ENCODE data around the gene EPHB1.
"Not testable (repeated sequence)": the region's sequence is repeated elsewhere in the genome, so short reads cannot be mapped to it uniquely, and the experiment has no call there.

The EPHB1 gene

DNA sequence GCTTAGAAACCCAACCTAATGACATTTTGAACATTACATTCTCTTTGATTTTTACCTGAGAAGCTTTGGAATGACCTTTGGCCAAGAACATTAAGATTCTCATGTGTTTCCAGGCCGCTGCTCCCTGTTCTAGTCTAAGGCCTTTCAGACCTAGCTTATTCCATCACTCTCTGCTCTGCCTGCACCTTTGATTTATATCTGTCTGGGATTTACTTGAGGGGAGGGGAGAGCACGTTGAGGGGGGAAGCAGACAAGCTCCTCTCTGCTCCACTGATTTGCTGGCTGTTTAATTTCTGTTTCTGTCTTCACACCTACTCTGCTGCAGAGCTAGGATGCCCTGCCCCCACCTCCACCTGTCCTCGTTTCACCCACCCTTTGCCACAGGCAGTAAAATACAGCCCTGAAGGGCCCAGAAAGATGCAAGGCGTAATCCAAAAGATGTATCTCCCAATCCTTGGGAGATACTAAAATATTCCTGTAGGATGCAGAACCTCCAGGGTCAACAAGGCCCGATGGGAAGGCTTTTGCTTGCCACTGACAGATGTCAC lies 429.8 kb downstream of the EPHB1 start:
- H3K36me3 ChIP-seq: no peaks in the 10 kb centered on the region
- H3K4me3 ChIP-seq (ENCODE audit: low read depth, low read length): no peak overlapping the region
- DNase-seq: no peak
- TF ChIP-seq, protein P1, sequence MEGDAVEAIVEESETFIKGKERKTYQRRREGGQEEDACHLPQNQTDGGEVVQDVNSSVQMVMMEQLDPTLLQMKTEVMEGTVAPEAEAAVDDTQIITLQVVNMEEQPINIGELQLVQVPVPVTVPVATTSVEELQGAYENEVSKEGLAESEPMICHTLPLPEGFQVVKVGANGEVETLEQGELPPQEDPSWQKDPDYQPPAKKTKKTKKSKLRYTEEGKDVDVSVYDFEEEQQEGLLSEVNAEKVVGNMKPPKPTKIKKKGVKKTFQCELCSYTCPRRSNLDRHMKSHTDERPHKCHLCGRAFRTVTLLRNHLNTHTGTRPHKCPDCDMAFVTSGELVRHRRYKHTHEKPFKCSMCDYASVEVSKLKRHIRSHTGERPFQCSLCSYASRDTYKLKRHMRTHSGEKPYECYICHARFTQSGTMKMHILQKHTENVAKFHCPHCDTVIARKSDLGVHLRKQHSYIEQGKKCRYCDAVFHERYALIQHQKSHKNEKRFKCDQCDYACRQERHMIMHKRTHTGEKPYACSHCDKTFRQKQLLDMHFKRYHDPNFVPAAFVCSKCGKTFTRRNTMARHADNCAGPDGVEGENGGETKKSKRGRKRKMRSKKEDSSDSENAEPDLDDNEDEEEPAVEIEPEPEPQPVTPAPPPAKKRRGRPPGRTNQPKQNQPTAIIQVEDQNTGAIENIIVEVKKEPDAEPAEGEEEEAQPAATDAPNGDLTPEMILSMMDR (IDR thresholded peaks at IDR 0.05; ENCODE audit: low read depth, low read length): no peak
- H3K4me1 ChIP-seq: no peaks in the 10 kb centered on the region; the same call in 1 of the 2 replicates
- H3K9me3 ChIP-seq: no peaks in the 10 kb centered on the region
- H3K27me3 ChIP-seq: no peaks in the 10 kb centered on the region

DNA sequence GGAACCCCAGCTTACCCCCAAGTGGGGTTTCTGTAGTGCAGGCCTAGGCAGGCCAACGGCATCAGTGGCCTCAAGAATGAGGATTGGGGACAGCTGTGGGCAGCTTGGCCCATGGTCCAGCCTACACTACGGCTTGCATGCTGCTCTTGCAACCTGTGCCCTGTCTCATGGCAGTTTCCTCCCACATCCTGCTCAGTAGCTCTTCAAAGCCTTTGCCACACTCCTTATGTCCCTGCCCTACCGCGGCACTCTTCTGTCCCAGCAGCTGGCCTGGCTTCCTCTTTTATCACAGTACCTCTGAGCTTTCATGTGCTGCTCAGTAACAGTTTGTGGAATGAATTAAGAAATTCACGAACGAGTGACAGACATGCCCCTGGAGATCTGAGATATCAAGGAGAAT lies 431.0 kb downstream of the EPHB1 start:
- no peak for DNase-seq
- no peaks in the 10 kb centered on the region for H3K9me3 ChIP-seq

DNA sequence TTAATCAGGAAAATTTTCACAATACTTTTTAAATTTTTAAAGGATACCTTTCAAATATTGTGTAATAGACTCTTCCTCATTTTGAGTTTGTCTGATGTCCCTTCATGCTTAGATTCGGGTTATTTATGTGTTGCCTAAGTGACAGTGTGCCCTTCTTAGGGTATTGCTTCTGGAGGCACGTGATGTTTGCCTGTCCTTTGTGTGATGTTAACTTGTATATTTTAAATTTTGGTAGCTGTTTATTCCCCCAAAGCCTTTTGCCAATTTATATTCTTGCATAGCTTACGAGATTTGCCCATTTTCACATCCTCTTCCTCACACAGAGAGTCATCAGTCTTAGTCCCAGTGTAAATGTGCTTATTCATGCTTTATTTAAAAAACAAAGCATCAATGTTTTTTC lies 433.1 kb downstream of the EPHB1 start:
- Histone ChIP-seq H3K4me3 (ENCODE audit: low read depth, low read length) (no peak overlapping the region), H3K9me3 (no peaks in the 10 kb centered on the region), H3K27me3 (no peaks in the 10 kb centered on the region), H3K36me3 (no peaks in the 10 kb centered on the region), H3K4me1 (no peaks in the 10 kb centered on the region; the same call in 1 of the 2 replicates)
- TF ChIP-seq, protein P1 (IDR thresholded peaks at IDR 0.05; ENCODE audit: low read depth, low read length): no peak
- no peak for DNase-seq

More for the DNA sequence above, 431.0 kb downstream of the EPHB1 start:
- no peaks in the 10 kb centered on the region for H3K36me3 ChIP-seq
- no peak overlapping the region for H3K4me3 ChIP-seq (ENCODE audit: low read depth, low read length)
- no peaks in the 10 kb centered on the region; the same call in 1 of the 2 replicates for H3K4me1 ChIP-seq
- TF ChIP-seq, protein P1 (IDR thresholded peaks at IDR 0.05; ENCODE audit: low read depth, low read length): no peak
- no peaks in the 10 kb centered on the region for H3K27me3 ChIP-seq

DNA sequence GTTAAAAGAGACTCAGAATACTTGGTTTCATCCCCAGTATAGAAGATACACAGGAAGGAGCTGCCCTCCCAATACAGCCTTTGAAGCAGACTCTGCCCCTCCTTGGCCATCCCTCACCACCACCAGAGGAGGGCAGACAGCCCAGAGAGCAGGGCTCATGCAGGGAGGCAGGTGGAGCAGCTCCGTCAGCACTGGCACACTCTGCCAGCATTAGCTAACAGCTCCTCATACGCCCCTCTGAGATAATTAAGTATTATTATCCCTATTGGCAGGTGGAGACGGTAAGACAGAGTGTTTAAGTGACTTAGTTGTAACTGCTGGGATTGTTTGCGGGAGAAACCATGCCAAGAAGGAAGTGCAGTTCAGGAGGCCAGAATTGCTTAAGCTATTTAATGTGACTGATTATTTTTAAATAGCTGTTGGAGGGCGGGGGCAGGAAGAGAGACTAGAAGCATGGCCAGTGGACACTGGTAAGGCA lies 434.0 kb downstream of the EPHB1 start:
- Histone ChIP-seq H3K9me3 (no peaks in the 10 kb centered on the region), H3K4me3 (ENCODE audit: low read depth, low read length) (no peak overlapping the region), H3K36me3 (no peaks in the 10 kb centered on the region), H3K27me3 (no peaks in the 10 kb centered on the region), H3K4me1 (no peaks in the 10 kb centered on the region; the same call in 1 of the 2 replicates)
- peak; percentile 40 for DNase-seq
- TF ChIP-seq, protein P1 (IDR thresholded peaks at IDR 0.05; ENCODE audit: low read depth, low read length): peak; percentile 31

DNA sequence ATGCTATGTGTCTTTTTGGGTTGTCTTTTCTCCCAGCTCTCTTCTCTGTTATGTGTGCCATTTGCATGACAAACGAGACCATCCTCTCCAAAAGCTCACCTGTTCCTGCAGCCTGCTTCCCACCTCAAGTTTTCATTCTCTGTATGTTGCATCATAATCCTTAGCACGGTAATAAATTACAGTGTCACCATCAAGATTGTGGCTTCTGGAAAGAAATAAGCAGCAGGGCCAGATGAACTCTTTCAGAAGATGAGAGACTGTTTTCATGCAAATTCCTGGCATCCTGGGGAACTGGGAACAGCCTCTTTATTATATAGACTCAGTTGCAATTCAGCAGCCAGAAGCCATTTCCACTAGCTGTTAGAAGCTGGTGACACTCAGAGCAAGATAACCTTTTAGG lies 436.7 kb downstream of the EPHB1 start:
- H3K4me3 ChIP-seq (ENCODE audit: low read depth, low read length): no peak overlapping the region
- TF ChIP-seq, protein P1 (IDR thresholded peaks at IDR 0.05; ENCODE audit: low read depth, low read length): no peak
- H3K4me1 ChIP-seq: no peaks in the 10 kb centered on the region; the same call in 1 of the 2 replicates
- no peaks in the 10 kb centered on the region for H3K9me3 ChIP-seq
- no peak for DNase-seq
- no peaks in the 10 kb centered on the region for H3K36me3 ChIP-seq
- no peaks in the 10 kb centered on the region for H3K27me3 ChIP-seq

DNA sequence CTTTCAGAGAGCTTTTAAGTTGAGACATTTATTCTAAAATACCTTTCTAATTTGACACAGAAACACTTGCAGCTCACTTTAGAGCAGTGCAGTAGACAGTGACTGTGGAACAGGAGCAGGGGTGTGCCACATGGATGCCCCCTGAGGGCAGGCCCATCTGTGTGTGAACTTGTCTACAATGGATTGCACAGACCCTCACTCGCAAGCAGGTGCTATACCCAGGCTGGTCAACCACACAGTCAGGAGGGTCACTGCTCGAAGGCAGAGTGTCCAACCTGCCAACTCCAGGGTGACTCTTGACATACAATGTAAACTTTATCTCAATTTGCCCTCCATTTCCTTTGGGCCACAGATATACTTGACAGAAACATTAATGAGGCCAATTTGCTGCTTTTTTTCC lies 437.2 kb downstream of the EPHB1 start:
- Histone ChIP-seq H3K4me1 (no peaks in the 10 kb centered on the region; the same call in 1 of the 2 replicates), H3K27me3 (no peaks in the 10 kb centered on the region), H3K9me3 (no peaks in the 10 kb centered on the region), H3K36me3 (no peaks in the 10 kb centered on the region), H3K4me3 (ENCODE audit: low read depth, low read length) (no peak overlapping the region)
- TF ChIP-seq, protein P1 (IDR thresholded peaks at IDR 0.05; ENCODE audit: low read depth, low read length): no peak
- DNase-seq: no peak

DNA sequence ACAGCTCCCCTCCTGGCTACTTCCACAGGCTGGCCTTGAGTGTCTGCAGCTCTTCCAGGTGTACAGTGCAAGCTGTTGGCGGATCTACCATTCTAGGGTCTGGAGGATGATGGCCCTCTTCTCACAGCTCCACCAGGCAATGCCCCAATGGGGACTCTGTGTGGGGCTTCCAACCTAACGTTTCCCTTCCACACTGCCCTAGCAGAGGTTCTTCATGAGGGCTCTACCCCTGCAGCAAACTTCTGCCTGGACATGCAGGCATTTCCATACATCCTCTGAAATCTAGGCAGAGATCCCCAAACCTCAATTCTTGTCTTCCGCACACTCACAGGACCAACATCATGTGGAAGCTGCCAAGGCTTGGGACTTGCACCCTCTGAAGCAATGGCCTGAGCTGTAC lies 438.4 kb downstream of the EPHB1 start:
- H3K9me3 ChIP-seq; DNase-seq; H3K4me3 ChIP-seq (ENCODE audit: low read depth, low read length); H3K27me3 ChIP-seq; H3K4me1 ChIP-seq; H3K36me3 ChIP-seq: not testable (repeated sequence)
